IPS DF 4.7 (cell line): ENCODE data around the gene PLLP.
A peak's percentile ranks its signal among the peaks of the same experiment; 100 is the strongest.
"Not testable (repeated sequence)": the region's sequence is repeated elsewhere in the genome, so short reads cannot be mapped to it uniquely, and the experiment has no call there.

ENCODE experiments used
- DNase-seq: peaks from one replicate; pipeline ENCODE4 v3.0.0-alpha.2; 2013; ENCODE audit warnings: low spot score; ENCODE audit errors: extremely low read depth

PLLP gene

DNA sequence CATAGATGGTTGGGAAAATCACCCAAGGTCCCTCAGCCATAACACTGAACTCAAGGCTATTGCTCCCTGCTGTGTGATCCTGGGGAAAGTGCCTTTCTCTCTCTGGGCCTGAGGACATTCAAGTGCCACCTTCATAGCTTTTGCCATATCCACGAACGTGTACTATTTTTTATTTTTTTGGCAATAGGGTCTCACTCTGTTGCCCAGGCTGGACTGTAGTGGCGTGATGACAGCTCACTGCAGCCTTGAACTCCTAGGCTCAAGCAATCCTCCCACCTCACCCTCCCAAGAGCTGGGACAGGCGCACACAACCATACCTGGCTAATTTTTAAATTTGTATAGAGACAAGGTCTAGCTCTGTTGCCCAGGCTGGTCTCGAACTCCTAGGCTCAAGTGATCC is 10.6 kb downstream of the PLLP start:
- no peak for DNase-seq

GRCh38 chr16:57273359-57273758 is 11.1 kb downstream of the PLLP start:
- no peak for DNase-seq

GRCh38 chr16:57271867-57272495 is 12.5 kb downstream of the PLLP start:
- DNase-seq = no peak

DNA sequence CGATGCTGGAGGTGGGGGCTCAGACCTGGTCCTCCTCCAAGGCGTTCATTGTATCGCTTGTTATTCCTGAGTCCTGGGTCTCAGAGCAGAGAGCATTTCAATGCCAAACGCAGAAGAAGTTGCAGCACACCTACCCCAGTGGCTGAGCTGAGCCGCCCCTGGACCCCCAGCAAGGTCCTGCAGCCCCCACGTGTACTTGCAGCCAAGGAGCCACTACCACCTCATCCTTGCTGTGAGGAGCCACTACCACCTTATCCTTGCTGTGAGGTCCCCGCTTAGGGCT is 13.5 kb downstream of the PLLP start:
- no peak for DNase-seq

DNA sequence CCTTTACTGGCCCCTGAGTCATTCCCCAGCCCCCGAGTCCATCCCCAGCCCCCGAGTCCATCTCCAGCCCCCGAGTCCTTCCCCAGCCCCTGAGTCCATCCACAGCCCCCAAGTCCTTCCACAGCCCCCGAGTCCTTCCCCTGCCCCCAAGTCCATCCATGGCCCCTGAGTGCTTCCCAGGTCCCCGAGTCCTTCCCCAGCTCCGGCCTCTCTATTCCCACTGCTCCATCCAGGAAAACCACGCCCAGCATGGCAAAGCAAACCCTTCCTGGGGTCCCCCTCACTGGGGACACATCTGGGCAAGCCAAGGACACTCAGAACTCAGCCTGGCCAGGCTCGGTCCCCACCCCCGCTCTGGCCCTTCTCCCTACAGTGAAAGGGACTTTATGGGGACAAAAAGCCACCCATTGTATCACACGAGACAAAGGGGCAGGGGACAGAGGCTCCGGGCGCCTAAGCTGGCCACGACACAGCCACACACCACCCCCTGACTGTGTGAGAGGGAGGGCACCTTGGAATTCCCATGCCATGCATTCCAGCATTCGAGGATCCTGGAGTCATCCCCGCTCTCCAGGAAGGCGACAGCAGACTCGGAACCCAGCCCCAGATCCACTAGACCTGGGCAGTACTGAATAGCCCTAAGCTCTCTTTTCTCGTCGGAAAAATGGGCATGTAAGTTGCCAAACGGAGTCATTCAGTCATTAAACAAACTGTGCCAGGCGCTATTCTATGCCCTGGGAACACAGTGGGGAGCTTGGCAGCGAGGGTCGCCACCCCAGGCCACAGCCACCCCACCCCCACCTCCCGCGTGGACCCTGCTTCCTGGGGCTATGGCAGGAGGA is 14.0 kb downstream of the PLLP start:
- no peak for DNase-seq

- DNase-seq = no peak
Observed at GRCh38 chr16:57268804-57269800, 15.4 kb downstream of the PLLP start.

DNA sequence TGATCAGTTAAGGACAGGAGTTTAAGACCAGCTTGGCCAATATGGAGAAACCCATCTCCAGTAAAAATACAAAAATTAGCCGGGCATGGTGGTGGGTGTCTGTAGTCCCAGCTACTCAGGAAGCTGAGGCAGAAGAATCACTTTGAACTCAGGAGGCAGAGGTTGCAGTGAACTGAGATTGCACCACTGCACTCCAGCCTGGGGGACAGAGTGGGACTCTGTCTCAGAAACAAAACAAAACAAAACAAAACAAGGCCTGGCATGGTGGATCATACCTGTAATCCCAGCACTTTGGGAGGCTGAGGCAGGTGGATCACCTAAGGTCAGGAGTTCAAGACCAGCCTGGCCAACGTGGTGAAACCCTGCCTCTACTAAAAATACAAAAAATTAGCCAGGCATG is 17.1 kb downstream of the PLLP start:
- not testable (repeated sequence) for DNase-seq

GRCh38 chr16:57266531-57267260 is 17.8 kb downstream of the PLLP start:
- DNase-seq = no peak

DNA sequence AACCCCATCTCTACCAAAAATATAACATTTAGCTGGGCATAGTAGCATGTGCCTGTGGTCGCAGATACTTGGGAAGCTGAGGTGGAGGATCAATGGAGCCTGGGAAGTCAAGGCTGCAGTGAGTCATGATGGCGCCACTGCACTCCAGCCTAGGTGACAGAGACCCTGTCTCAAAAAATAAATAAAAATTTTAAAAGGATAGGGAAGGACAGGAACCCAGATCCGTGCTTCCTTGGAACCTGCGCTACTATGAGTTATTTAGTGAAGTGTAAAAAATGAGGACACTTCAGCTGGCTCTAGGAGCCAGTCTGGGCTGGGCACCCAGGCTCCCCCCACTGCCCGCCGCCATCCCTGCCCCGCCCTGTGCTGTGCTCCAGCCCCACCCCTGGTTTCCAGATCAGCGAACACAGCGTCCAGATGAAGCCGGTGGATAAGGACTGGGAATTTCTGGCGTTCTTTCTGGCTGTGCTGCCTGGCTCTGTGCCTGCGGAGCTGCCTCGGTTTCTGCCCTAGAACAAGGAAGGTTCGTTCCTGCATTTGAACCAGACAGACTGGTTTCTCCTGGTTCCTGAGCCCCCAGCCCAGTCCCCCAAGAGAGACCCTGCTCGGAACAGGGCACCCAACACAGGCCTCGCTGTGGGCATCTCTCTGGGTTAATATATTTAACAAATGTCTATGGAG is 18.5 kb downstream of the PLLP start:
- no peak for DNase-seq

- no peak for DNase-seq
Observed at GRCh38 chr16:57264950-57265371, 19.5 kb downstream of the PLLP start.

DNA sequence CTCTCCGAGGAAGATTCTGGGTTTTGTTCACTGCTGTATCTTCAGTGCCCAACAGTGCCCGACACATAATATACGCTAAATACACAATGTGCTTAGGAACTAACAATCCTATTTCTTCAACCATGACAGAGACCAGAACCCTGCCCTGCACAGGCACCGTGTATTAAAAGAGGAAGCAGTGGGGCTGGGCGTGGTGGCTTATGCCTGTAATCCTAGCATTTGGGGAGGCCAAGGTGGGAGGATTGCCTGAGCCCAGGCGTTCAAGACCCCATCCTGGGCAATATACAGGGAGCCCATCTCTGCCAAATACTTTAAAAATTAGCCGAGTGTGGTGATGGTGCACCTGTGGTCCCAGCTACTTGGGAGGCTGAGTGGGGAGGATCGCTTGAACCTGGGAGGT is 20.1 kb downstream of the PLLP start:
- DNase-seq = no peak

- no peak for DNase-seq
Observed at GRCh38 chr16:57263541-57264351, 20.7 kb downstream of the PLLP start.

DNA sequence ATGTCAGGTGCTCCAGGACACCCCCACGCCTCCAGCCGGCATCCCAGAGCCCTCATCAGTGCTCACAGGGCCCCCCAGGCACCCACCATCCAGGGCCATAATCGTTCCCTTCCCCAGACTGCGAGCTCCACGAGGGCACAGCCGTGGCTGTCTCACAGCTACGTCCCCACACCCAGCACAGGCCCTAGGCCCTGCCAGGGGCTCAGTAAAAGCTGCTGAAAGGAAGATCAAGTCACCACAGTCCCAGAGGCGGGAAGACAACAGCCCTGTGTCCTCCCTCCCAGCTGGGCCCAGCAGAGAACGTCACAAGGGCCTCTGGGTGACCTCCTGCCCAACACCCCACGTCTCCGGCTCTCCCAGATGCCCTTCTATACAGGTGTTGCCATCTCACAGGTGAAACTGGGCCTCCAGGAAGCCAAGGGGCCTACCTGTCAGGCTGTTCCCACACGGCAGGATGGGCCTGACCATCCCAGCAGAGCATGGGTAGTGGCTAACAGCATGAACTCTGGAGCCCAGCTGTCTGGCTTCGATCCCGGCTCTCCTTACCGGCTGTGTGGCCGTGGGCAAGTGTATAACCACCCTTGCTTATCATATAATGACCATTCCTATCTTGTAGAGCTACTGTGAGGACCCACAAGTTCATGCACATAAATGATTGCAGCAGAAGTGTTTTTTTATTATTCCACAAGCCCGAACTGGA is 21.5 kb downstream of the PLLP start:
- no peak for DNase-seq

DNA sequence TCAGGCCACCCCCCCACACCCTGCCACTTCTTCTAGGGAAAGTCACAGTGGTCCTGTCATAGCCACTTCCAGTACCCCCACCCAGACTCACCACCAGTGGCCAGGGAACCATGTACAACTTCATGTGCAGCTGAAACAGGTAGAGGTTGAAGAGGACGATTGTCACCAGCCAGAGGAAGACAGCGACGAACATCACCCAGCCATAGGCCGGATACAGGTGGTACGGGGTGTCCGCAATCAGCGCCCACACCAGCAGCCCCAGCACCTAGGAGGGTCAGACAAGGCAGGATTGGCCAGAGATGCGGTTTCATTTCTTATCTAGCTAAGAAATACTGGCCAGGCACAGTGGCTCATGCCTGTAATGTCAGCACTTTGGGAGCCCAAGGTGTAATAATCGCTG is 22.7 kb downstream of the PLLP start:
- DNase-seq = no peak

DNA sequence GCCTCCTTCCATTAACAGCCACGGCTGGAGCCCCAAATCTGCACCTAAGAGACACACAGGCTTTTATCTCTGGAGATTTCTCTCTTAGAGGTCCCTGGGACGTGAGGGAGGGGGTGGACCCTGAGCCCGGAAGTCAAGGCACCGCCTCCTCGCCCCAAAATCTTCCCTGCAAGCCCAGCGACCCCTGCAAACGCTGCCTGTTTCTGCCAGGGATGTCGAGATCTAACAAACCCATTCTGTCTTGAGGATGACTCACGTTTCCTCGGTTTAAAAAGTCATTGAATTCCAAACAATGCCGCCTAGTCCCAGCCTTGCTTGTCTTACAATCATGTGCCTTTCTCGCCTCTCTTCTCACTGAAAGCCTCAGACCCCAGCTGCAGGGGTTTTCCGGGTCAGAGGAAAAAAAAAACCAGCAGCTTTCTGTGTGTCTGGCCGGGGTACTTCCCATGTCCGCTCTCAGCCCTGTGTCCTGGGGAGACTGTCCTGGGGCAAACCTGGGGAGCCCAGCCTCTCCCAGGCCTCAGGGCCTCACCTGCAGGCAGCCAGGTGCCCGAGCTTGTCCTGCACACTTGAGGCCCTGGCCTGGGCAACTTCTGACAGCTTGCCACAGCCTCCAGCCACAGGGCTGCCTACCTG is 24.1 kb downstream of the PLLP start:
- peak; percentile 56 for DNase-seq

- DNase-seq = no peak
Observed at GRCh38 chr16:57258910-57259475, 25.5 kb downstream of the PLLP start.

DNA sequence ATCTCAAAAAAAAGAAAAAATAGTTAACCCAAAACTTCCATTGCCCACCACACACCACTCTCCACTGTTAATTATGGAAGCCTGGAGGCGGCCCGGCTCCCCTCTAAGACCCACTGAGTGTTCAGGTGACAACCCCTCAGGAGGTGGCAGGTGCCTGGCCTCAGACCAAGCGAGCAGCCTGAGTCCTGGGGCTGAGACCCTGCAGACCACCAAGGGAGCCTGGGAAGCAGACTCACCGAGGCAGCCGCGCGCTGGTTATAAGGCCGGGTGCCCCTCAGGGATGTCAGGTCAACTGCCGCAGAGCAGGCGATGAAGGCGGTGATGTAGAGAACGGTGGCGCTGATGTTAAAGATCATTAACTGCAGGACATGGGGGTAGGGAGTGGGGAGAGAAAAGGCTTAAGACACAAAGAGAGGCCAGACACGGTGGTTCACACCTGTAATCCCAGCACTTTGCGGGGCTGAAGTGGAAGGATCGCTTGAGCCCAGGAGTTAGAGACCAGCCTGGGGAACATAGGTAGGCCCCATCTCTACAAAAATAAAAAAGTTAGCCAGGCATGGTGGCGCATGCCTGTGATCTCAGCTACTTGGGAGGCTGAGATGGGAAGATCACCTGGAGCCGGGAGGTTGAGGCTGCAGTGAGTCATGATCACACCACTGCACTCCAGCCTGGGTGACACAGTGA is 26.1 kb downstream of the PLLP start:
- DNase-seq = no peak
